K562 (cell line): ENCODE data around the gene KRTAP4-16. TPM values are rescaled to one million over a fixed set of nuclear protein-coding genes. Genes with fewer than 3 reads are reported as not detected.

ENCODE experiments used
- ATF2 ChIP-seq: sonication (generic); formaldehyde crosslinking; IDR thresholded peaks from 2 replicates; pipeline ENCODE4 v1.8.1; 2022; ENCODE audit warnings: missing genetic modification reagents
- C11orf30 ChIP-seq: fragments of 450-650 bp; IDR thresholded peaks from 2 replicates; pipeline ENCODE4 v1.6.1; 2016; ENCODE audit warnings: low read depth, mild to moderate bottlenecking
- CEBPZ ChIP-seq: fragments of 150-350 bp; IDR thresholded peaks from 2 replicates; pipeline ENCODE4 v1.6.1; 2014; ENCODE audit warnings: low read depth, mild to moderate bottlenecking, low read length, borderline replicate concordance
- GMEB1 ChIP-seq: fragments of 250-450 bp; sonication (Bioruptor Pico); IDR thresholded peaks from 2 replicates; pipeline ENCODE4 v1.4.0; 2020; ENCODE audit warnings: mild to moderate bottlenecking
- HIVEP1 ChIP-seq: fragments of 250-450 bp; sonication (Bioruptor Pico); IDR thresholded peaks from 2 replicates; pipeline ENCODE4 v1.4.0; 2020; ENCODE audit warnings: mild to moderate bottlenecking
- HNRNPH1 ChIP-seq: fragments of 200-400 bp; formaldehyde crosslinking; optimal IDR thresholded peaks from 2 replicates; pipeline ENCODE3; 2017; ENCODE audit warnings: low read depth, mild to moderate bottlenecking, low read length, moderate library complexity
- MED1 ChIP-seq: sonication (generic); formaldehyde crosslinking; IDR thresholded peaks from 2 replicates; pipeline ENCODE4 v1.8.1; 2023; ENCODE audit warnings: missing genetic modification reagents, borderline replicate concordance
- NFE2L1 ChIP-seq: fragments of 450-650 bp; IDR thresholded peaks from 2 replicates; pipeline ENCODE4 v1.6.1; 2016; ENCODE audit warnings: missing genetic modification characterization, low read depth, mild to moderate bottlenecking, missing compliant biosample characterization, moderate library complexity, borderline replicate concordance
- PHF20 ChIP-seq: fragments of 450-650 bp; IDR thresholded peaks from 2 replicates; pipeline ENCODE4 v1.6.1; 2018; ENCODE audit not compliant: partially characterized antibody
- PTTG1 ChIP-seq: fragments of 450-650 bp; IDR thresholded peaks from 2 replicates; pipeline ENCODE4 v1.6.1; 2016; ENCODE audit warnings: low read depth, mild to moderate bottlenecking, missing genetic modification characterization, missing compliant biosample characterization
- RBM15 ChIP-seq: fragments of 200-400 bp; formaldehyde crosslinking; IDR thresholded peaks from 2 replicates; pipeline ENCODE4 v1.6.1; 2018; ENCODE audit warnings: mild to moderate bottlenecking, low read length, moderate library complexity; ENCODE audit not compliant: insufficient read depth
- SMARCE1 ChIP-seq: fragments of 450-650 bp; IDR thresholded peaks from 2 replicates; pipeline ENCODE4 v1.7.1; 2016; ENCODE audit warnings: mild to moderate bottlenecking
- TCF15 ChIP-seq: fragments of 250-450 bp; sonication (Bioruptor Pico); IDR thresholded peaks from 2 replicates; pipeline ENCODE4 v1.8.0; 2022; ENCODE audit warnings: moderate library complexity, mild to moderate bottlenecking, inconsistent platforms
- ZFPM2 ChIP-seq: fragments of 250-450 bp; sonication (Bioruptor Pico); IDR thresholded peaks from 2 replicates; pipeline ENCODE4 v1.5.1; 2022; ENCODE audit warnings: mild to moderate bottlenecking
- ZNF217 ChIP-seq: sonication (generic); formaldehyde crosslinking; IDR thresholded peaks from 2 replicates; pipeline ENCODE4 v1.8.0; 2022; ENCODE audit warnings: mild to moderate bottlenecking, missing genetic modification reagents
- ZNF57 ChIP-seq: fragments of 450-650 bp; formaldehyde crosslinking; IDR thresholded peaks from 2 replicates; pipeline ENCODE4 v1.4.0; 2020; ENCODE audit warnings: mild to moderate bottlenecking, moderate library complexity
- ZNF639 ChIP-seq, 2 experiments: fragments of 200-800 bp in 1 of 2; sonication (Bioruptor generic) in 1 of 2; sonication (generic) in 1 of 2; formaldehyde crosslinking in 1 of 2; IDR thresholded peaks in 1 of 2; conservative IDR thresholded peaks in 1 of 2; 2 replicates each; pipeline versions ENCODE4 v1.5.0 to v1.6.1; 2016 to 2020; ENCODE audit warnings: missing compliant biosample characterization in 1 of 2, missing genetic modification characterization in 1 of 2, missing genetic modification reagents in 1 of 2
- polyA plus RNA-seq, 8 experiments: library from polyadenylated mRNA; depleted of rRNA in 4 of 8; stranded (reverse) in 5 of 8; unstranded in 3 of 8; fragments of >200 nt; fragmentation: Nextera tagmentation in 2 of 8; fragmentation: Illumina TruSeq in 1 of 8; extraction: Ambion mirVana in 2 of 8; extraction: Trizol in 1 of 8; gene quantifications; 2 replicates each; pipeline versions ENCODE4 v1.2.1 to v1.2.3, GENCODE V29; 2011 to 2014; ENCODE audit warnings: inconsistent platforms in 1 of 8, missing spikeins in 1 of 8
- total RNA-seq, 7 experiments: library from RNA; depleted of rRNA in 6 of 7; stranded (reverse); fragments of >200 nt in 6 of 7; fragmentation: Illumina TruSeq in 2 of 7; extraction: Trizol in 2 of 7; gene quantifications; 2 replicates each; pipeline versions ENCODE4 v1.2.1 to v1.2.3, GENCODE V29; 2011 to 2021; ENCODE audit warnings: low replicate concordance in 1 of 7

KRTAP4-16 gene
- total and polyA plus RNA-seq, 9 of the 15 experiments (the other 6 are each of a cell fraction or from before 2014, with no cell fraction given): not detected

- TF ChIP-seq ZNF639 (CRISPR knock-in tag; conservative IDR thresholded peaks at IDR 0.05 in 1 of 2, IDR thresholded peaks at IDR 0.05 in 1 of 2) (no peak), ZNF57 (CRISPR knock-in tag) (no peak), ZNF217 (CRISPR knock-in tag) (no peak), HNRNPH1 (no peak), C11orf30 (peak; percentile 66; the same call in 1 of the 2 replicates), PTTG1 (tag) (no peak), TCF15 (CRISPR knock-in tag) (no peak), ZFPM2 (no peak), NFE2L1 (tag) (no peak), GMEB1 (0 out of 2 replicates have a peak, but pooled peaks have one; percentile 3), ATF2 (CRISPR knock-in tag) (no peak), CEBPZ (no peak), PHF20 (no peak), HIVEP1 (no peak), MED1 (CRISPR knock-in tag) (no peak), SMARCE1 (peak; percentile 86; the same call in 1 of the 2 replicates), RBM15 (no peak)
These were observed 36.0 kb downstream of the KRTAP4-16 start, which contains the start of gene KRTAP2-4 (continued) for GRCh38 chr17:41065829-41066624.
